ENCODE results near the gene SYT7.

GRCh38 chr11:61539831-61540357 lies 41.0 kb downstream of the SYT7 start:
- TF ChIP-seq POLR2AphosphoS5 (IDR thresholded peaks at IDR 0.05; ENCODE audit: low read depth, low read length) (no peak), TAF1 (IDR thresholded peaks at IDR 0.05; ENCODE audit: low read depth, low read length) (no peak), POLR2A (IDR thresholded peaks at IDR 0.05; ENCODE audit: low read depth, low read length) (no peak)

All from GM12891 (cell line).